Muscle layer of duodenum (tissue), 2 donors: Measurements from ENCODE around the gene CRYBA2.

Source experiments
- H3K27ac ChIP-seq: one replicate; pipeline ENCODE4 v1.7.0; 2013; ENCODE audit warnings: mild to moderate bottlenecking, low read length
- H3K27me3 ChIP-seq: one replicate; pipeline ENCODE4 v1.7.0; 2013; ENCODE audit warnings: low read depth, mild to moderate bottlenecking, control low read depth, low read length
- H3K36me3 ChIP-seq, 2 donors: one replicate each; pipeline ENCODE4 v1.7.0; 2013; ENCODE audit warnings: low read length in 2 of 2, control low read depth in 1 of 2, mild to moderate bottlenecking in 1 of 2; ENCODE audit not compliant: insufficient read depth in 2 of 2, control insufficient read depth in 1 of 2
- H3K4me1 ChIP-seq, 2 donors: one replicate each; pipeline ENCODE4 v1.7.0; 2013; ENCODE audit warnings: low read length in 2 of 2, mild to moderate bottlenecking in 2 of 2, control low read depth in 1 of 2, moderate library complexity in 1 of 2; ENCODE audit not compliant: insufficient read depth in 2 of 2, control insufficient read depth in 1 of 2
- H3K4me3 ChIP-seq, 2 donors: one replicate each; pipeline ENCODE4 v1.7.0; 2013; ENCODE audit warnings: low read length in 2 of 2, low read depth in 1 of 2, mild to moderate bottlenecking in 1 of 2
- H3K9me3 ChIP-seq, 2 donors: one replicate each; pipeline ENCODE4 v1.7.0; 2013; ENCODE audit warnings: low read length in 2 of 2, control low read depth in 1 of 2, mild to moderate bottlenecking in 1 of 2; ENCODE audit not compliant: control insufficient read depth in 1 of 2
- donor health status: healthy.

CRYBA2 gene

GRCh38 chr2:218985325-218986091 lies 7.7 kb downstream of the CRYBA2 start:
- Histone ChIP-seq H3K36me3 (no peaks in the 10 kb centered on the region), H3K4me1 (peaks cover 0 to 43% of the 10 kb centered on the region in 2 donors), H3K27me3 (peaks cover 74% of the 10 kb centered on the region), H3K4me3 (no peak overlapping the region), H3K9me3 (no peaks in the 10 kb centered on the region), H3K27ac (no peak overlapping the region)

- H3K4me1 ChIP-seq = peaks cover 0 to 47% of the 10 kb centered on the region in 2 donors
- no peaks in the 10 kb centered on the region for H3K9me3 ChIP-seq
- no peak within 1 kb of the TSS for H3K27ac ChIP-seq
- no peaks in the 10 kb centered on the region for H3K36me3 ChIP-seq
- H3K27me3 ChIP-seq = peaks cover 74% of the 10 kb centered on the region
- peak within 1 kb of the TSS in 1 of 2 donors; percentile 28 for H3K4me3 ChIP-seq
Measured at GRCh38 chr2:218985021-218985324, 8.2 kb downstream of the CRYBA2 start, which contains the start of gene FEV. TSS of gene FEV (minus strand) at chr2:218985184. CDS start at chr2:218985075, 109 bp downstream.

- H3K4me3 ChIP-seq = peak overlapping the region in 1 of 2 donors; percentile 28
- peaks cover 76% of the 10 kb centered on the region for H3K27me3 ChIP-seq
- no peak overlapping the region for H3K27ac ChIP-seq
- H3K36me3 ChIP-seq = no peaks in the 10 kb centered on the region
- H3K4me1 ChIP-seq = peaks cover 0 to 52% of the 10 kb centered on the region in 2 donors
- H3K9me3 ChIP-seq = no peaks in the 10 kb centered on the region
Measured at GRCh38 chr2:218984239-218985020, 8.8 kb downstream of the CRYBA2 start.

GRCh38 chr2:218983934-218984238 lies 9.3 kb downstream of the CRYBA2 start:
- no peak overlapping the region for H3K27ac ChIP-seq
- no peaks in the 10 kb centered on the region for H3K36me3 ChIP-seq
- peak overlapping the region in 1 of 2 donors; percentile 28 for H3K4me3 ChIP-seq
- no peaks in the 10 kb centered on the region for H3K9me3 ChIP-seq
- H3K27me3 ChIP-seq = peaks cover 71% of the 10 kb centered on the region
- peaks cover 0 to 52% of the 10 kb centered on the region in 2 donors for H3K4me1 ChIP-seq

- Histone ChIP-seq H3K4me1 (peaks cover 0 to 52% of the 10 kb centered on the region in 2 donors), H3K27ac (no peak overlapping the region), H3K36me3 (no peaks in the 10 kb centered on the region), H3K4me3 (no peak overlapping the region), H3K27me3 (peaks cover 66% of the 10 kb centered on the region), H3K9me3 (no peaks in the 10 kb centered on the region)
Measured at GRCh38 chr2:218983263-218983933, 9.8 kb downstream of the CRYBA2 start.

GRCh38 chr2:218982586-218983262 lies 10.5 kb downstream of the CRYBA2 start:
- Histone ChIP-seq H3K9me3 (no peaks in the 10 kb centered on the region), H3K27ac (no peak overlapping the region), H3K4me1 (peaks cover 0 to 52% of the 10 kb centered on the region in 2 donors), H3K36me3 (no peaks in the 10 kb centered on the region), H3K27me3 (peaks cover 63% of the 10 kb centered on the region), H3K4me3 (peak overlapping the region in 1 of 2 donors; percentile 61)

- no peak overlapping the region for H3K27ac ChIP-seq
- H3K9me3 ChIP-seq = no peaks in the 10 kb centered on the region
- no peaks in the 10 kb centered on the region for H3K36me3 ChIP-seq
- H3K4me3 ChIP-seq = peak overlapping the region in 1 of 2 donors; percentile 61
- peaks cover 0 to 52% of the 10 kb centered on the region in 2 donors for H3K4me1 ChIP-seq
- peaks cover 57% of the 10 kb centered on the region for H3K27me3 ChIP-seq
Measured at GRCh38 chr2:218981881-218982585, 11.2 kb downstream of the CRYBA2 start.

- Histone ChIP-seq H3K4me1 (peaks cover 0 to 52% of the 10 kb centered on the region in 2 donors), H3K27ac (no peak overlapping the region), H3K4me3 (peak overlapping the region in 1 of 2 donors; percentile 32)
Measured at GRCh38 chr2:218981390-218981880, 11.8 kb downstream of the CRYBA2 start.

GRCh38 chr2:218980735-218981389 lies 12.4 kb downstream of the CRYBA2 start:
- peak overlapping the region in 1 of 2 donors; percentile 32 for H3K4me3 ChIP-seq
- H3K27ac ChIP-seq = no peak overlapping the region
- peaks cover 0 to 51% of the 10 kb centered on the region in 2 donors for H3K4me1 ChIP-seq
- H3K9me3 ChIP-seq = no peaks in the 10 kb centered on the region
- H3K27me3 ChIP-seq = peaks cover 46% of the 10 kb centered on the region
- no peaks in the 10 kb centered on the region for H3K36me3 ChIP-seq

More at GRCh38 chr2:218981390-218981880, 11.8 kb downstream of the CRYBA2 start:
- Histone ChIP-seq H3K27me3 (peaks cover 51% of the 10 kb centered on the region), H3K36me3 (no peaks in the 10 kb centered on the region), H3K9me3 (no peaks in the 10 kb centered on the region)
